ENCODE results near the gene SLC7A9.

DNA sequence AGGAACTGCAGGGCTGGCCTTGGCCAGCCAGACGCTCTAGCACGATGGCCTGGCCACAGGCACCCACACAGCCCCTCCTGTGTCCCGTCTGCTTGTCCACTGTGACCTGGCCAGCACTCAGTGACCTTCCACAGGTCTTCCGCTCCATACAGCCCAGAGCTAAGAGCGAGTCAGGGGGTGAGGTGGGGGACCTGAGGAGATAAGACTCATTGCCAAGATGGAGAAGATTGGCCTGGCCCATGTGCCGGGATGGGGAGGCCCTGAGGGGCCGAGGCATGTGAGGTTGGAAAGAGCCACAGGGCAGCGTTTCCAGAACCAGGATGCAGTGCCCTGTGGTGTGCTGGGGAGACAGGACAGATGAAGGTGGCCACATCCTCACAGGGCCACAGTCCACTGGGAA lies 10.2 kb upstream of the SLC7A9 start:
- TF ChIP-seq POLR2A (IDR thresholded peaks at IDR 0.05) (no peak), EP300 (IDR thresholded peaks at IDR 0.05) (no peak)
- TF ChIP-seq, protein P1, sequence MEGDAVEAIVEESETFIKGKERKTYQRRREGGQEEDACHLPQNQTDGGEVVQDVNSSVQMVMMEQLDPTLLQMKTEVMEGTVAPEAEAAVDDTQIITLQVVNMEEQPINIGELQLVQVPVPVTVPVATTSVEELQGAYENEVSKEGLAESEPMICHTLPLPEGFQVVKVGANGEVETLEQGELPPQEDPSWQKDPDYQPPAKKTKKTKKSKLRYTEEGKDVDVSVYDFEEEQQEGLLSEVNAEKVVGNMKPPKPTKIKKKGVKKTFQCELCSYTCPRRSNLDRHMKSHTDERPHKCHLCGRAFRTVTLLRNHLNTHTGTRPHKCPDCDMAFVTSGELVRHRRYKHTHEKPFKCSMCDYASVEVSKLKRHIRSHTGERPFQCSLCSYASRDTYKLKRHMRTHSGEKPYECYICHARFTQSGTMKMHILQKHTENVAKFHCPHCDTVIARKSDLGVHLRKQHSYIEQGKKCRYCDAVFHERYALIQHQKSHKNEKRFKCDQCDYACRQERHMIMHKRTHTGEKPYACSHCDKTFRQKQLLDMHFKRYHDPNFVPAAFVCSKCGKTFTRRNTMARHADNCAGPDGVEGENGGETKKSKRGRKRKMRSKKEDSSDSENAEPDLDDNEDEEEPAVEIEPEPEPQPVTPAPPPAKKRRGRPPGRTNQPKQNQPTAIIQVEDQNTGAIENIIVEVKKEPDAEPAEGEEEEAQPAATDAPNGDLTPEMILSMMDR (IDR thresholded peaks at IDR 0.05) = no peak

All from sigmoid colon (tissue), 4 donors.